ENCODE data around the gene HMX3. TPM values are rescaled to one million over a fixed set of nuclear protein-coding genes. Genes with fewer than 3 reads are reported as not detected.

Gene HMX3
- total and polyA plus RNA-seq, 2 of the 8 experiments (the other 6 are each of a cell fraction or from before 2014, with no cell fraction given): 0.05 TPM; not detected in 1

DNA sequence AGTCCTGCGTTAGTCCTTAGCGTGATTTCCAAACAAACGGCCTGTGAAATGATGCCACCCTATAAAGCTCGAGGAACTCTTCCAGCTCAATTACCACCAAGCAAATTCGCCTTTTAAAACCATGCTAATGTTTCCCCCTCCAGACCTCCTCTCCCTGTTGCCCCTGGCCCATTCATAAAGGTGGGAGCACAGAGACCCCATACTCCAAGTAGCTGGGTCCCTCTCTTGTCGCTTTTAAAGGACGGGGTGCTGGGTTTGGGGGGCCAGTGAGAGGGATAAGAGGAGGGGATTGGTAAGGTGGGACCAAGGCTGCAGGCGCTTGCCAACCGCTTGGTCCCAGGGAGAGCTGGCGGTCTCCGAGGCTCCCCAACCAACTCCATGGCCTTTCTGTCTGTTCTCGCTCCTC, 13.4 kb downstream of the HMX3 start:
- Histone ChIP-seq H3K9ac (replicated peaks in 1 of 4; ENCODE audit: extremely low read depth in 1 of 4, low read depth in 3 of 4, low read length in 3 of 4) (no peak overlapping the region; a peak in 1 of 7 replicates), H4K8ac (ENCODE audit: extremely low read depth, insufficient read depth, low read length) (no peak overlapping the region), H3K23ac (ENCODE audit: insufficient read length) (no peak overlapping the region), H3K18ac (ENCODE audit: extremely low read depth, low read length) (peak overlapping the region; percentile 97), H3K79me1 (ENCODE audit: low read depth, low read length) (no peaks in the 10 kb centered on the region), H2BK20ac (ENCODE audit: low read length) (0 out of 2 replicates have a peak overlapping the region, but pooled peaks have one; percentile 4), H3K4me1 (replicated peaks in 1 of 4; ENCODE audit: control insufficient read depth in 3 of 4, insufficient read depth in 4 of 4, low read length in 3 of 4) (peaks cover 22 to 59% (median 35%) of the 10 kb centered on the region in 4 experiments), H2AK5ac (ENCODE audit: low read depth, low read length) (no peak overlapping the region), H3K27ac (ENCODE audit: low read depth, low read length) (no peak overlapping the region), H3K9me3 (ENCODE audit: insufficient read depth in 2 of 2, low read depth in 1 of 2, low read length in 1 of 2) (no peaks in the 10 kb centered on the region), H3K14ac (ENCODE audit: insufficient read length) (no peak overlapping the region), H4K20me1 (replicated peaks in 1 of 2; ENCODE audit: control insufficient read depth in 1 of 2, insufficient read depth in 2 of 2, low read length in 2 of 2) (peaks cover 0 to 8% of the 10 kb centered on the region in 2 experiments), H3K79me2 (ENCODE audit: control insufficient read depth in 1 of 2, insufficient read depth in 2 of 2, low read length in 2 of 2) (no peaks in the 10 kb centered on the region), H2BK5ac (ENCODE audit: low read depth, low read length) (no peak overlapping the region), H3K4me2 (ENCODE audit: insufficient read depth in 1 of 2, low read depth in 2 of 2, low read length in 2 of 2) (peak overlapping the region; percentile 84 to 86), H4K5ac (ENCODE audit: insufficient read length, low read depth, low read length) (no peak overlapping the region), H2BK120ac (replicated peaks; ENCODE audit: low read depth, low read length) (no peak overlapping the region), H3K4me3 (ENCODE audit: extremely low read depth in 1 of 4, insufficient read depth in 2 of 4, low read depth in 3 of 4, low read length in 4 of 4) (peak overlapping the region; percentile 34 to 59 (median 37); a peak in 6 of 8 replicates), H3K56ac (replicated peaks; ENCODE audit: insufficient read length, low read depth, low read length) (no peak overlapping the region), H2AFZ (ENCODE audit: low read length) (peak overlapping the region; percentile 43; the same call in 1 of the 2 replicates), H3K23me2 (ENCODE audit: low read depth, low read length) (peaks cover 15% of the 10 kb centered on the region), H4K91ac (replicated peaks; ENCODE audit: insufficient read length, low read length) (peak overlapping the region; percentile 57), H2BK15ac (ENCODE audit: low read length) (peak overlapping the region; percentile 5; the same call in 1 of the 2 replicates), H3K36me3 (ENCODE audit: control insufficient read depth in 2 of 4, insufficient read depth in 4 of 4, low read length in 3 of 4) (no peaks in the 10 kb centered on the region; a peak in 1 of 8 replicates), H2BK12ac (ENCODE audit: low read depth, low read length) (peak overlapping the region; percentile 84), H3K27me3 (replicated peaks in 1 of 4; ENCODE audit: control insufficient read depth in 3 of 4, extremely low read depth in 1 of 4, insufficient read depth in 3 of 4, low read length in 3 of 4) (peaks cover 62 to 89% (median 76%) of the 10 kb centered on the region in 4 experiments), H3K4ac (replicated peaks; ENCODE audit: insufficient read length, low read depth, low read length) (no peak overlapping the region)
- DNase-seq (ENCODE audit: low read depth in 1 of 2, low spot score in 2 of 2) (no peak), FAIRE-seq (no peak)
- WGBS, 2 experiments (ENCODE audit: extremely low coverage in 1 of 2, insufficient coverage in 1 of 2, insufficient read length in 1 of 2, insufficient replicate concordance in 2 of 2, low coverage in 1 of 2, low lambda C conversion rate in 2 of 2, missing lambda C conversion rate in 1 of 2): 6% methylated on average over 10 of the region's 12 CpGs; no CpG with 5 or more reads in 1 of the 2 experiments
- POLR2A ChIA-PET (ENCODE audit: partially characterized antibody): interaction anchor here (1.0 to 5.0 kb wide), 5 partner anchors 8 to 28 kb away, joined by 3 to 37 read pairs (median 8); no protein-coding TSS in a partner anchor
- TF ChIP-seq NRF1 (IDR thresholded peaks at IDR 0.05; ENCODE audit: low read depth, low read length) (no peak), RNF2 (IDR thresholded peaks at IDR 0.05; ENCODE audit: borderline replicate concordance, low read depth, low read length, missing control alignments, poor library complexity, severe bottlenecking) (peak; percentile 26), SP2 (IDR thresholded peaks at IDR 0.05; ENCODE audit: low read length) (no peak), HDAC6 (IDR thresholded peaks at IDR 0.05; ENCODE audit: low read depth, low read length) (no peak), CHD2 (IDR thresholded peaks at IDR 0.05; ENCODE audit: low read length) (no peak), KDM5A (IDR thresholded peaks at IDR 0.05; ENCODE audit: low read length) (no peak), E2F6 (IDR thresholded peaks at IDR 0.05) (no peak), EZH2 (IDR thresholded peaks at IDR 0.05; ENCODE audit: low read depth, low read length, severe bottlenecking) (peak; percentile 95)
- TF ChIP-seq, protein P1, sequence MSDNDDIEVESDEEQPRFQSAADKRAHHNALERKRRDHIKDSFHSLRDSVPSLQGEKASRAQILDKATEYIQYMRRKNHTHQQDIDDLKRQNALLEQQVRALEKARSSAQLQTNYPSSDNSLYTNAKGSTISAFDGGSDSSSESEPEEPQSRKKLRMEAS (IDR thresholded peaks at IDR 0.05): no peak
- TF ChIP-seq, protein P2, sequence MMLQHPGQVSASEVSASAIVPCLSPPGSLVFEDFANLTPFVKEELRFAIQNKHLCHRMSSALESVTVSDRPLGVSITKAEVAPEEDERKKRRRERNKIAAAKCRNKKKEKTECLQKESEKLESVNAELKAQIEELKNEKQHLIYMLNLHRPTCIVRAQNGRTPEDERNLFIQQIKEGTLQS (IDR thresholded peaks at IDR 0.05; ENCODE audit: insufficient read depth, low read depth, low read length): no peak
- CTCF ChIA-PET (ENCODE audit: partially characterized antibody): interaction anchor here (0.9 to 4.7 kb wide), 7 partner anchors 9 to 410 kb away, joined by 3 to 37 read pairs (median 6); no protein-coding TSS in a partner anchor
